Omental fat pad (tissue), 4 donors: ENCODE measurements around the gene PRKG2. TPM values are rescaled to one million over a fixed set of nuclear protein-coding genes. Genes with fewer than 3 reads are reported as not detected.

Source experiments
- ATAC-seq: fragments of 150-250 bp; one replicate; pipeline ENCODE4 v1.9.1; 2016; ENCODE audit warnings: mild to moderate bottlenecking, moderate library complexity; ENCODE audit not compliant: low FRiP score
- DNase-seq: peaks from one replicate; pipeline ENCODE4 v3.0.0-alpha.2; 2019; ENCODE audit warnings: low spot score
- total RNA-seq, 4 donors: library from RNA; depleted of rRNA; stranded (reverse); fragments of >200 nt; gene quantifications; one replicate each; pipeline ENCODE4 v1.1.0, GENCODE V29; 2016
- TF ChIP-seq, protein P1 (sequence below), 3 donors: fragments of 450-650 bp; IDR thresholded peaks; one replicate each; pipeline ENCODE4 v1.5.1; 2016 to 2017; ENCODE audit warnings: antibody characterized with exemption in 3 of 3, mild to moderate bottlenecking in 3 of 3, moderate library complexity in 2 of 3

PRKG2 gene
- total RNA-seq, 4 donors from 2014 or later, result 0.13 to 1.2 (median 1.1) TPM; not detected in 1

DNA sequence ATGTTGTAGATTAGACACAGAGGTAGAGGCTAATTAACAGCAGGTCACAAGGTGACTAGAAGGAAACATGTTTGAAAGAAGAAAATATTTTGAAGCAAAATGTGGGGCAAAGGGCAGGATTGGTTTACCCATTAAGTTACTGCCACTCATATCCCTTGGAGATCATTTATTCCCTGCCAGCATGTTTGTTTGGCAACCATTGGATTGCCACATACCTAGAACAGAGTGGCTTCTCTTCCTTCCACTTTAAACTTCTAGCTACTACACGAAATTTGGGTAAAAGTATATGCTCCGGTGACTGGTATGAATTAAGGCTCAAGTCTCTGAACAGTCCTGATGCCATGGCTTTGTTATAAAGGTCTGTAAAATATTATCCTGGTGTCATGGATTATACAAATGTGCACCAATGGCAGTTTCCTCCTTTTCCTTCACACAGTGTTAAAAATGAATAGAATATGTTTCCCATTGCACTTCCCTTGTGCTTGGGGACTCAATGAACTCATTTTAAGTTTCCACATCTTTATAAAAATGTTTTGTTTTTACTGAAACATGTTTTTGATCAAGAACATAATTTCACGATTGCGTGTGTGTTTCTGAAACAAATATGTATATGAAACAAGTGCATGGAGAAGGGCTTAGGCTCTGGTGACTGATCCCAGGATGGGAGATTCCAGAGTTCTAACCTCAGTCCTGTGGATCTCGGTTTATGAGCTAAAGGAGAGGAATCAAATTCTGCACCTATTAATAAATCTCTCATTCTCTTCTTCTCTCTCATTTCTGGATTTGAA is 172.2 kb downstream of the PRKG2 start:
- ATAC-seq, result no peak
- TF ChIP-seq, protein P1, sequence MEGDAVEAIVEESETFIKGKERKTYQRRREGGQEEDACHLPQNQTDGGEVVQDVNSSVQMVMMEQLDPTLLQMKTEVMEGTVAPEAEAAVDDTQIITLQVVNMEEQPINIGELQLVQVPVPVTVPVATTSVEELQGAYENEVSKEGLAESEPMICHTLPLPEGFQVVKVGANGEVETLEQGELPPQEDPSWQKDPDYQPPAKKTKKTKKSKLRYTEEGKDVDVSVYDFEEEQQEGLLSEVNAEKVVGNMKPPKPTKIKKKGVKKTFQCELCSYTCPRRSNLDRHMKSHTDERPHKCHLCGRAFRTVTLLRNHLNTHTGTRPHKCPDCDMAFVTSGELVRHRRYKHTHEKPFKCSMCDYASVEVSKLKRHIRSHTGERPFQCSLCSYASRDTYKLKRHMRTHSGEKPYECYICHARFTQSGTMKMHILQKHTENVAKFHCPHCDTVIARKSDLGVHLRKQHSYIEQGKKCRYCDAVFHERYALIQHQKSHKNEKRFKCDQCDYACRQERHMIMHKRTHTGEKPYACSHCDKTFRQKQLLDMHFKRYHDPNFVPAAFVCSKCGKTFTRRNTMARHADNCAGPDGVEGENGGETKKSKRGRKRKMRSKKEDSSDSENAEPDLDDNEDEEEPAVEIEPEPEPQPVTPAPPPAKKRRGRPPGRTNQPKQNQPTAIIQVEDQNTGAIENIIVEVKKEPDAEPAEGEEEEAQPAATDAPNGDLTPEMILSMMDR (IDR thresholded peaks at IDR 0.05), result no peak
- DNase-seq, result no peak

DNA sequence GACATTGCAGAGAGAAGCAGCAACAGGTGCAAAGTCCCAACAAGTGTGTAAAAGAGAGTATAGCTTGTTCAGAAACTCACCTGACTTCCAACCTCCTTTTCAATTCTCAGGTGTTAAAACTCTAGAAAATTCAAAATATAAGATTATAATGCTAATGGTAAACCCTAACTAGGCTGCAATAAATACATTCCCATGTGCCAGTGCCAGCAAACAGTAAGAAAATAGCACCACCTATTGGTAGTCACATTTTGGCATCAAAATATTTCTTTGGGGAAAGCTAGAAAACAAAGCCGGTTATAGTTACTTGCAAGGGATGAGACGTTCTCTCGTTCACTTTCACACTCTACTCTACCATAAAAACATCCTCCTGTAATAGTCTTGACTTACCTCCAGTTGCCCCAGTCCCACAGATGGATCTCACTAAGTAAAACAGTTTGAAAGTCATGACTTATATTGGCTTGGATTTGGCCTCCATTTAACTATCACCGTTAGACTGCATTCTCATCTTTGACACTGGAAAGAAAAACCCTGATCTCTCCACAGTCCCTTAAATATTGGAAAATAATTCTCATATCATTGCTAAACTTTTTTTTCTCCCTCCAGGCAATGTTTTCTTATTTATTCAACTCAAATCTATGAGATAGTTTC is 174.9 kb downstream of the PRKG2 start:
- no peak for DNase-seq
- ATAC-seq, result no peak
- TF ChIP-seq, protein P1 (IDR thresholded peaks at IDR 0.05), result no peak

DNA sequence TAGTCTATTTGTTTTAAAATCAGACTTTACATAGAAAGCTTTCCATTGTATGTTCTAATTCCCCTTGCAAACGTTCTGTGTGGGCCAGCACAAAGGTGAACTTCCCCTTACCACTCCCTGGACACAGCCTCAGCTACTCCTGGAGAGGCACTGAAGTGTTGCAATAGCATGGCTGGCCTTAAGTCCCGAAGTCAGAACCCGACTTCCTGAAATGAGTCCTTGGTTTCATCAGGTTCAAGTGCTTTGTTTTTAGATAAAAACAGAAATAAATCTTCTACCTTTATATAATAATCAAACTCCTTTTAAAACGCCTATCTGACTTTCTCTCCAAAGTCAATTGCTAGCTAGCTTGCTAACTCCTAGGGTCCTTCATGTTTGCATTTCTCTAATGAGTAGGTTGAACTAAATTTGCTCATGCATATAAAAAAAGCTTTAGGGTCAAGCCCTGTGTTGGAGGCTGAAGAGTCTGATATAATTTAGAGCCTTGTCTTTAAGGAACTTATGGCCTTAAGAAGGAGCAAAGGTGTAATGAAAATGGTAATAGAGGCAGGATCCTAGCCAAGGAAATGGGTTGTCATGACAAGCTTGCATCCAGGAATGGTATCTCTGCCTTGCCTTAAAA is 175.6 kb downstream of the PRKG2 start:
- TF ChIP-seq, protein P1 (IDR thresholded peaks at IDR 0.05), result no peak
- ATAC-seq (no peak), DNase-seq (no peak)

DNA sequence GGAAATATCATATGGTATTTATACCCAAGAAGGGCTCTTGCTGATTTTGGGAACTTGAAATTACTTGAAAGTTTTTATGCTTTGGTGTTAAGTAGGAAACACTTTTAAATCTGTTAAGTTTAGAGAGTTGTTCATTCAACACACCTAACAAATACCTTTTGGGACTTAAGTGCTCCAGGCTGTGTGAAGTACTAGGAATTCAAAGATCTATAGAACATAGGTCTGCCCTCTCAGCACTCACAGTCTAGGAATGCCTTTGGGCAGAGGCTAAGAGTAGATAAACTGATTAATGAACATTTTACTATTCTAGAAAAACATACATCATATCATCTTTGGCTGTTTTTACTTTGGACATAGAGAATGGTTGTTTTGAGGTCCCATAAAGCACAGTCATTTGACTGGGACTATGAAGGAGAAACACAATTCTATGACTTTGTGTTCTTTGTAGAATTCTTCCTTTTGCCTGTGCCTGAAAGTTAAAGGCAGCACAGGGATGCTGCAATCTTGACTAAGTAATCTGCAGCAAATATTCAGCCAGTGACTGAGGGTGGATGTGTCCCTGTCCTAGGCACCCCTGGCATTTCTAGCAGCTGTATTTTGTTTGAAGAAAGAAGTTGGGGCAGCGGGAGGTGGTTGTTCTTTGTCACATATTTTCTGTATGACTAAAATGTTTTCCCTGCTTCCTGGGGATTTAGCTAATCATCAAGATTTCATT is 176.2 kb downstream of the PRKG2 start:
- TF ChIP-seq, protein P1 (IDR thresholded peaks at IDR 0.05), result no peak
- no peak for DNase-seq
- no peak for ATAC-seq

Other genes with a start within 250 kb of the PRKG2 start
- gene BMP3, start 184.5 kb downstream of the PRKG2 start, total RNA-seq, result 10 to 100 TPM in 1 of 4 donors, 1 to 10 TPM in 3; 2.0 to 24.6 (median 4.4) TPM